ENCODE results near the gene ADK. TPM values are rescaled to one million over a fixed set of nuclear protein-coding genes. Genes with fewer than 3 reads are reported as not detected.

ADK gene
- total RNA-seq, 1 donor from 2014 or later: 40.2 TPM

DNA sequence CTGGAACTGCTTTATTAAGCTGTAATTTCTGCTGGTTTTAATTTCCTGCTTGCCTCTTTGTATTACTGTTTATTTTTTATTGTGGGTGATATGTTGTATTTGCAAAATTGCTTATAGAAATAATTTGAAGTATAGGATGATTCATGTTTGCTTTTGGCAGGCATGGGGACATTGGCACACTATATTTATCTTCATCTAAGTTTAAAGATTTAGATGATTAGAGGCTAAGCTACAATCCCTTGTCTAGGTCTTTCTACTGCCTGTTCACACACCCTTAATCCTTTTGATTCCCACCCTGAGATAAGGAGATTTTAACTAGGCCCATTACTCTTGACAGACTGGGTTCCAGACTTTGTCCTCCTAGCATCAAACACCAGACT is 492.6 kb downstream of the ADK start:
- no peaks in the 10 kb centered on the region for H3K4me1 ChIP-seq
- H3K9me3 ChIP-seq: no peaks in the 10 kb centered on the region
- H3K4me3 ChIP-seq: no peak overlapping the region
- ATAC-seq (no peak), DNase-seq (no peak)
- H3K27me3 ChIP-seq (ENCODE audit: low read depth): no peaks in the 10 kb centered on the region
- TF ChIP-seq, protein P1, sequence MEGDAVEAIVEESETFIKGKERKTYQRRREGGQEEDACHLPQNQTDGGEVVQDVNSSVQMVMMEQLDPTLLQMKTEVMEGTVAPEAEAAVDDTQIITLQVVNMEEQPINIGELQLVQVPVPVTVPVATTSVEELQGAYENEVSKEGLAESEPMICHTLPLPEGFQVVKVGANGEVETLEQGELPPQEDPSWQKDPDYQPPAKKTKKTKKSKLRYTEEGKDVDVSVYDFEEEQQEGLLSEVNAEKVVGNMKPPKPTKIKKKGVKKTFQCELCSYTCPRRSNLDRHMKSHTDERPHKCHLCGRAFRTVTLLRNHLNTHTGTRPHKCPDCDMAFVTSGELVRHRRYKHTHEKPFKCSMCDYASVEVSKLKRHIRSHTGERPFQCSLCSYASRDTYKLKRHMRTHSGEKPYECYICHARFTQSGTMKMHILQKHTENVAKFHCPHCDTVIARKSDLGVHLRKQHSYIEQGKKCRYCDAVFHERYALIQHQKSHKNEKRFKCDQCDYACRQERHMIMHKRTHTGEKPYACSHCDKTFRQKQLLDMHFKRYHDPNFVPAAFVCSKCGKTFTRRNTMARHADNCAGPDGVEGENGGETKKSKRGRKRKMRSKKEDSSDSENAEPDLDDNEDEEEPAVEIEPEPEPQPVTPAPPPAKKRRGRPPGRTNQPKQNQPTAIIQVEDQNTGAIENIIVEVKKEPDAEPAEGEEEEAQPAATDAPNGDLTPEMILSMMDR (IDR thresholded peaks at IDR 0.05): no peak
- H3K36me3 ChIP-seq: no peaks in the 10 kb centered on the region
- intact Hi-C loops (cut with DNase I): no loop called here
- H3K27ac ChIP-seq: no peak overlapping the region

DNA sequence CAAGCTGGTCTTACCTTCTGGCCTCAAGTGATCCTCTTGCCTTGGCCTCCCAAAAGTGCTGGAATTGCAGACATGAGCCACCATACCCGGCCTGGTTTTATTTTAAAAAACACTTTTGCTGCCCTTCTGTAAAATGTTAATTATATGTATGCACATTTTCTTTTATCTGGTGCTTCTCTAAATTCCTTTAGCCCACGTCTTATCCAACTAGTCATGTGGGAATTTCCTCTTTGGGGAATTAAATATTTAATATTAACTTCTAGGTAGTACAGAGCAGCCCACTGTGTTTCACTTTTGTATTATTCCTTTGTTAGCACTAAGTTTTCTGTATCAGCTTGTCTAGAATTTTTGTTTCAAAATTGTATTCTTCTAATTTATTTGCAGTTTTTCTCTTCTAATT is 493.7 kb downstream of the ADK start:
- H3K4me1 ChIP-seq: no peaks in the 10 kb centered on the region
- TF ChIP-seq, protein P1 (IDR thresholded peaks at IDR 0.05): no peak
- H3K27me3 ChIP-seq (ENCODE audit: low read depth): no peaks in the 10 kb centered on the region
- no peak overlapping the region for H3K4me3 ChIP-seq
- no peak overlapping the region for H3K27ac ChIP-seq
- DNase-seq (no peak), ATAC-seq (no peak)
- intact Hi-C loops (cut with DNase I): no loop called here
- H3K36me3 ChIP-seq: no peaks in the 10 kb centered on the region
- H3K9me3 ChIP-seq: no peaks in the 10 kb centered on the region

DNA sequence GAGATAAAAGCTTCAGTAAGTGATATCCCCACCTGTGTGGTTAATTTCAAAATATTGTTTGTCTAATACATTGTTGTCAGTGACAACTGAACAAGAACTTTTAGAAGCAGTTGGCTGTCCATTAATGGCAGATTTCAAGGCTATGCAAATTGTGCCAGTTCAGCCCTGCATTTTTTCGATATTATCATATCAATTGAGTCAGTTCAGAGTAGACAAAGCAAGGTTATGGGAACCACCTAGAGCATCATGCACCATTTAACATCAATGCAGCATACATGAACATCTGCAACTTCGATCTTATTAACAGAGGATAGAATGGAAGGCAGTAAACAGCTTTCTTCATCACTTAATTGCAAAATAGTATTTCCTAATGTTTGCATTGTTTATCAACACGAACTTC is 494.7 kb downstream of the ADK start:
- ATAC-seq: no peak
- no peak overlapping the region for H3K27ac ChIP-seq
- H3K36me3 ChIP-seq: no peaks in the 10 kb centered on the region
- intact Hi-C loops (cut with DNase I): no loop called here
- H3K4me1 ChIP-seq: no peaks in the 10 kb centered on the region
- no peaks in the 10 kb centered on the region for H3K9me3 ChIP-seq
- no peaks in the 10 kb centered on the region for H3K27me3 ChIP-seq (ENCODE audit: low read depth)
- no peak for DNase-seq
- TF ChIP-seq, protein P1 (IDR thresholded peaks at IDR 0.05): no peak
- H3K4me3 ChIP-seq: no peak overlapping the region

GRCh38 chr10:74650613-74651012 is 499.6 kb downstream of the ADK start:
- Histone ChIP-seq H3K36me3 (no peaks in the 10 kb centered on the region), H3K27me3 (ENCODE audit: low read depth) (no peaks in the 10 kb centered on the region), H3K4me3 (no peak overlapping the region), H3K9me3 (no peaks in the 10 kb centered on the region), H3K4me1 (no peaks in the 10 kb centered on the region), H3K27ac (no peak overlapping the region)
- intact Hi-C loops (cut with DNase I): no loop called here
- no peak for DNase-seq
- ATAC-seq: no peak
- TF ChIP-seq, protein P1 (IDR thresholded peaks at IDR 0.05): no peak

- no peak for DNase-seq
- intact Hi-C loops (cut with DNase I): no loop called here
- ATAC-seq: no peak
- TF ChIP-seq, protein P1 (IDR thresholded peaks at IDR 0.05): no peak
- Histone ChIP-seq H3K27ac (no peak overlapping the region), H3K36me3 (no peaks in the 10 kb centered on the region), H3K4me3 (no peak overlapping the region), H3K4me1 (no peaks in the 10 kb centered on the region), H3K27me3 (ENCODE audit: low read depth) (no peaks in the 10 kb centered on the region), H3K9me3 (no peaks in the 10 kb centered on the region)
Observed at GRCh38 chr10:74651565-74651964, 500.5 kb downstream of the ADK start.

DNA sequence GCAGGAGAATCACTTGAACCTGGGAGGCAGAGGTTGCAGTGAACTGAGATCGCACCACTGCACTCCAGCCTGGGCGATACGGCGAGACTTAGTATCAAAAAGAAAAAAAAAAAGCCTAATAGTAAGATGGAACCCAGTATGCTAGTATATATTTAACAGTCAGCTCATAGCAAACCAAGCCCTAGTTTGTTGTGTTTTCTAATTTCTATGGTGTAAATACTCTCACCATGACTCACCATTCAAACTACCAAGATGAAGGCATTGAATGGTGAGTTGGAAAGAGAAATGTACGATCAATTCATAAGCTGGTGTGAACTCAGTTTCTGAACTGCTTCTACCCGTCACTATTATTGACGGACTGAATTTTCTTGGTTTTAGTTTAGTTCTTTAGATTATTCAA is 501.6 kb downstream of the ADK start:
- Histone ChIP-seq H3K4me3 (no peak overlapping the region), H3K27ac (no peak overlapping the region), H3K4me1 (no peaks in the 10 kb centered on the region), H3K9me3 (no peaks in the 10 kb centered on the region), H3K27me3 (ENCODE audit: low read depth) (no peaks in the 10 kb centered on the region), H3K36me3 (no peaks in the 10 kb centered on the region)
- intact Hi-C loops (cut with DNase I): no loop called here
- TF ChIP-seq, protein P1 (IDR thresholded peaks at IDR 0.05): no peak
- ATAC-seq (no peak), DNase-seq (no peak)
